CD14-positive monocyte (primary cell): ENCODE data around the gene MED15. TPM values are rescaled to one million over a fixed set of nuclear protein-coding genes. Genes with fewer than 3 reads are reported as not detected.

Source experiments
- DNase-seq, 3 donors: peaks; one replicate each; pipeline ENCODE4 v3.0.0-alpha.2; 2011 to 2022
- H2AFZ ChIP-seq: 2 replicates; pipeline ENCODE4 v1.6.0; 2012; ENCODE audit warnings: mild to moderate bottlenecking, low read depth, low read length, inconsistent platforms; ENCODE audit not compliant: insufficient read depth, poor library complexity, severe bottlenecking
- H3K27ac ChIP-seq, 2 donors: 1 replicate in 1 of 2; 2 replicates in 1 of 2; pipeline ENCODE4 v1.5.1; 2012 to 2013; ENCODE audit warnings: low read length in 2 of 2, control low read depth in 1 of 2, inconsistent platforms in 1 of 2, low read depth in 1 of 2, mild to moderate bottlenecking in 1 of 2
- H3K27me3 ChIP-seq, 2 donors: one replicate each; pipeline versions ENCODE4 v1.6.0 to v1.6.1; 2011 to 2013; ENCODE audit warnings: low read length in 2 of 2; ENCODE audit not compliant: control insufficient read depth in 2 of 2, insufficient read depth in 2 of 2
- H3K36me3 ChIP-seq, 2 donors: replicated peaks in 1 of 2; 1 replicate in 1 of 2; 2 replicates in 1 of 2; pipeline versions ENCODE4 v1.5.1 to v1.6.1; 2012 to 2013; ENCODE audit warnings: low read length in 2 of 2, control low read depth in 1 of 2, inconsistent platforms in 1 of 2, mild to moderate bottlenecking in 1 of 2; ENCODE audit not compliant: insufficient read depth in 2 of 2, control insufficient read depth in 1 of 2
- H3K4me1 ChIP-seq, 2 donors: 1 replicate in 1 of 2; 2 replicates in 1 of 2; pipeline versions ENCODE4 v1.5.1 to v1.6.1; 2012 to 2013; ENCODE audit warnings: low read length in 2 of 2, control low read depth in 1 of 2, inconsistent platforms in 1 of 2, mild to moderate bottlenecking in 1 of 2, moderate library complexity in 1 of 2; ENCODE audit not compliant: insufficient read depth in 2 of 2, control insufficient read depth in 1 of 2
- H3K4me2 ChIP-seq: replicated peaks from 2 replicates; pipeline ENCODE3; 2012; ENCODE audit warnings: low read length, moderate library complexity, mild to moderate bottlenecking; ENCODE audit not compliant: poor library complexity, severe bottlenecking; ENCODE audit errors: extremely low read depth
- H3K4me3 ChIP-seq, 3 experiments: fragments of 200-600 bp in 1 of 3; sonication (generic) in 1 of 3; replicated peaks in 1 of 3; 1 replicate in 2 of 3; 2 replicates in 1 of 3; pipeline ENCODE4 v1.5.1; 2011 to 2013; ENCODE audit warnings: low read length in 3 of 3, mild to moderate bottlenecking in 3 of 3, control low read depth in 2 of 3, low read depth in 2 of 3, inconsistent platforms in 1 of 3, moderate library complexity in 1 of 3
- H3K79me2 ChIP-seq: 2 replicates; pipeline ENCODE4 v1.6.0; 2012; ENCODE audit warnings: mild to moderate bottlenecking, control low read depth, inconsistent platforms, low read length, moderate library complexity; ENCODE audit not compliant: insufficient read depth
- H3K9ac ChIP-seq: 2 replicates; pipeline ENCODE4 v1.6.0; 2017; ENCODE audit warnings: low read length, mild to moderate bottlenecking; ENCODE audit not compliant: insufficient read depth, poor library complexity, severe bottlenecking
- H3K9me3 ChIP-seq, 2 donors: replicated peaks in 1 of 2; 1 replicate in 1 of 2; 2 replicates in 1 of 2; pipeline versions ENCODE4 v1.5.1 to v1.6.1; 2012 to 2013; ENCODE audit warnings: low read length in 2 of 2, control low read depth in 1 of 2; ENCODE audit not compliant: control insufficient read depth in 1 of 2, insufficient read depth in 1 of 2
- H4K20me1 ChIP-seq: 2 replicates; pipeline ENCODE4 v1.6.0; 2012; ENCODE audit warnings: mild to moderate bottlenecking, low read length, control low read depth, moderate library complexity; ENCODE audit not compliant: insufficient read depth
- H3K27ac Mint-ChIP-seq, 7 donors: one replicate each; pipeline ENCODE4 v1.8.0; 2020; ENCODE audit warnings: mild to moderate bottlenecking in 7 of 7, mixed read lengths in 7 of 7, moderate library complexity in 6 of 7, inconsistent platforms in 2 of 7
- H3K27me3 Mint-ChIP-seq, 3 donors: one replicate each; pipeline ENCODE4 v1.8.0; 2021 to 2022; ENCODE audit warnings: low read depth in 3 of 3, mild to moderate bottlenecking in 3 of 3, mixed read lengths in 3 of 3, moderate library complexity in 3 of 3, inconsistent platforms in 1 of 3
- H3K36me3 Mint-ChIP-seq, 2 donors: one replicate each; pipeline ENCODE4 v1.8.0; 2020; ENCODE audit warnings: mixed read lengths in 2 of 2, inconsistent platforms in 1 of 2, mild to moderate bottlenecking in 1 of 2
- H3K4me1 Mint-ChIP-seq: one replicate; pipeline ENCODE4 v1.8.0; 2020; ENCODE audit warnings: mild to moderate bottlenecking, mixed read lengths
- H3K4me3 Mint-ChIP-seq, 2 donors: one replicate each; pipeline ENCODE4 v1.8.0; 2020; ENCODE audit warnings: mild to moderate bottlenecking in 2 of 2, mixed read lengths in 2 of 2, moderate library complexity in 1 of 2
- H3K9me3 Mint-ChIP-seq, 7 donors: one replicate each; pipeline ENCODE4 v1.8.0; 2020 to 2022; ENCODE audit warnings: mixed read lengths in 7 of 7, mild to moderate bottlenecking in 6 of 7, moderate library complexity in 6 of 7, inconsistent platforms in 2 of 7
- WGBS: methylation state at CpG from one replicate; pipeline ENCODE4 v1.1.5; 2013; ENCODE audit warnings: missing lambda C conversion rate; ENCODE audit not compliant: insufficient coverage; 5-methylcytosine and 5-hydroxymethylcytosine counted together
- intact Hi-C, 2 donors: fragments of 100-400 bp; cut with micrococcal nuclease; formaldehyde crosslinking; loops; one replicate each; pipeline versions ENCODE4 v1.15.0 to v1.15.1; 2023
- polyA plus RNA-seq, 3 donors: library from polyadenylated mRNA; depleted of rRNA in 1 of 3; unstranded in 2 of 3; stranded (reverse) in 1 of 3; fragments of 300-500 nt in 2 of 3; fragments of >200 nt in 1 of 3; fragmentation: Illumina TruSeq in 2 of 3; gene quantifications; 1 replicate in 2 of 3; 2 replicates in 1 of 3; pipeline ENCODE4 v1.2.3, GENCODE V29; 2012 to 2021
- TF ChIP-seq, protein P1 (sequence below): fragments of 200-600 bp; IDR thresholded peaks from one replicate; pipeline ENCODE4 v1.8.0; 2022; ENCODE audit warnings: antibody characterized with exemption, mild to moderate bottlenecking

The MED15 gene
- polyA plus RNA-seq, 3 donors = 10.0 to 126 (median 17.8) TPM

DNA sequence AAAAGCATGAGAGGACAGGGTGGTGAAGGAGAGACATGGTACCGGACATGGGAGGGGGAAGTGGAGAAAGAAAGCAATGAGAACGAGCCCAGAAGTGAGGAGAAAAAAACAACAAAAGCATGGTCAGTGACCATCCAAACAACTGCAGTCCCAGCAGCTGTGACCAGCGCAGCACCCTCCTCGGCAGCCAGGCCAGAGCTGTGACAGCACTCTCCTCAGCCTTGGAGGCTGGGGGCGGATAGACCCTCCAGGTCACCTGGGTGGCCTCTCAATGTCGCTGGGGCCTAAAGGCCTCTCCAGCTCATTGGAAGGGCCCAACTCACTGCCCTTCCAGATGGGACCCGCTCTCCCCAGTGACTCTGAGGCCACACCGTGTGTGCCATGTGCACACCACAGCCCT is 103.3 kb downstream of the MED15 start:
- peaks cover 2 to 12% (median 9%) of the 10 kb centered on the region in 3 donors for H3K27me3 Mint-ChIP-seq
- no peak for DNase-seq
- no peaks in the 10 kb centered on the region for H3K36me3 Mint-ChIP-seq
- Histone ChIP-seq H3K4me1 (no peaks in the 10 kb centered on the region), H3K4me3 (no peak overlapping the region), H3K27me3 (peaks cover 0 to 2% of the 10 kb centered on the region in 2 donors), H3K9me3 (no peaks in the 10 kb centered on the region), H3K36me3 (no peaks in the 10 kb centered on the region), H3K79me2 (no peaks in the 10 kb centered on the region), H2AFZ (no peak overlapping the region), H3K27ac (no peak overlapping the region), H3K9ac (no peak overlapping the region), H4K20me1 (no peaks in the 10 kb centered on the region), H3K4me2 (no peak overlapping the region)
- no peaks in the 10 kb centered on the region for H3K9me3 Mint-ChIP-seq
- intact Hi-C loops = no loop called here
- H3K27ac Mint-ChIP-seq = no peak overlapping the region
- 94% methylated on average over 7 of the region's 8 CpGs for WGBS
- peaks cover 3% of the 10 kb centered on the region for H3K4me1 Mint-ChIP-seq
- TF ChIP-seq, protein P1, sequence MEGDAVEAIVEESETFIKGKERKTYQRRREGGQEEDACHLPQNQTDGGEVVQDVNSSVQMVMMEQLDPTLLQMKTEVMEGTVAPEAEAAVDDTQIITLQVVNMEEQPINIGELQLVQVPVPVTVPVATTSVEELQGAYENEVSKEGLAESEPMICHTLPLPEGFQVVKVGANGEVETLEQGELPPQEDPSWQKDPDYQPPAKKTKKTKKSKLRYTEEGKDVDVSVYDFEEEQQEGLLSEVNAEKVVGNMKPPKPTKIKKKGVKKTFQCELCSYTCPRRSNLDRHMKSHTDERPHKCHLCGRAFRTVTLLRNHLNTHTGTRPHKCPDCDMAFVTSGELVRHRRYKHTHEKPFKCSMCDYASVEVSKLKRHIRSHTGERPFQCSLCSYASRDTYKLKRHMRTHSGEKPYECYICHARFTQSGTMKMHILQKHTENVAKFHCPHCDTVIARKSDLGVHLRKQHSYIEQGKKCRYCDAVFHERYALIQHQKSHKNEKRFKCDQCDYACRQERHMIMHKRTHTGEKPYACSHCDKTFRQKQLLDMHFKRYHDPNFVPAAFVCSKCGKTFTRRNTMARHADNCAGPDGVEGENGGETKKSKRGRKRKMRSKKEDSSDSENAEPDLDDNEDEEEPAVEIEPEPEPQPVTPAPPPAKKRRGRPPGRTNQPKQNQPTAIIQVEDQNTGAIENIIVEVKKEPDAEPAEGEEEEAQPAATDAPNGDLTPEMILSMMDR = no peak
- no peak overlapping the region for H3K4me3 Mint-ChIP-seq

DNA sequence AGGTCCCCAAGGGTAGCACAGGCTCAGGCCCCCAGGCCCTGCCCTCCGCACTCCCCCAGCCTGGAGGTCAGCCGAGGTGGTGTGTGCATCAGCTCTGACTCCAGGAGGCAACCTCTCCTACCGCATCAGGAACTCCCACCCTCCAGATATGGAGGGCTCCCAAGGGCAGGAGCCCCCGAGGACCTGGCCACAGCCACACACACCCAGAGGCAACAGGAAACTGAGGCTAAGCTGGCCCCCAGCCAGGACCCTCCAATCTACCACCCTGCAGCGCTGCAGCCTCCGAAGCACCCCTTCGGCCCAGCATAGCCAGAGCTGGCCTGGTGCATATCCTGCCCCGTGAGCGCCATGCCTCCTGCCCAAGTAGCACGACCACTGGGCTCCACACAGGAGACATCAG is 104.0 kb downstream of the MED15 start:
- 56% methylated on average over 10 of the region's 10 CpGs for whole genome bisulfite sequencing
- H3K4me3 Mint-ChIP-seq = no peak overlapping the region

More for the DNA sequence above, 104.0 kb downstream of the MED15 start:
- intact Hi-C loops = no loop called here
- no peaks in the 10 kb centered on the region for H3K79me2 ChIP-seq
- H3K4me1 ChIP-seq = no peaks in the 10 kb centered on the region
- H3K27ac ChIP-seq = no peak overlapping the region
- H3K27me3 Mint-ChIP-seq = peaks cover 2 to 11% (median 9%) of the 10 kb centered on the region in 3 donors
- no peaks in the 10 kb centered on the region for H4K20me1 ChIP-seq
- no peak overlapping the region for H3K9ac ChIP-seq
- H3K9me3 Mint-ChIP-seq = no peaks in the 10 kb centered on the region
- peaks cover 0 to 2% of the 10 kb centered on the region in 2 donors for H3K27me3 ChIP-seq
- H3K9me3 ChIP-seq = no peaks in the 10 kb centered on the region
- no peak overlapping the region for H3K4me3 ChIP-seq
- TF ChIP-seq, protein P1 = no peak
- H3K27ac Mint-ChIP-seq = no peak overlapping the region
- DNase-seq = no peak
- no peaks in the 10 kb centered on the region for H3K36me3 Mint-ChIP-seq
- no peak overlapping the region for H3K4me2 ChIP-seq
- H3K4me1 Mint-ChIP-seq = peaks cover 2% of the 10 kb centered on the region
- no peak overlapping the region for H2AFZ ChIP-seq
- H3K36me3 ChIP-seq = no peaks in the 10 kb centered on the region
